Right atrium auricular region (tissue), 2 donors: Measurements from ENCODE around the gene TIAM1. TPM values are rescaled to one million over a fixed set of nuclear protein-coding genes. Genes with fewer than 3 reads are reported as not detected.
A peak's percentile ranks its signal among the peaks of the same experiment; 100 is the strongest.

ENCODE experiments used
- DNase-seq: peaks from one replicate; pipeline ENCODE4 v3.0.0-alpha.2; 2019; ENCODE audit warnings: low spot score
- H3K27ac ChIP-seq, 2 donors: fragments of 200-600 bp; sonication (generic); 1 replicate in 1 of 2; 2 replicates in 1 of 2; pipeline ENCODE4 v1.5.1; 2016 to 2019
- H3K27me3 ChIP-seq, 2 donors: fragments of 200-600 bp; sonication (generic); one replicate each; pipeline versions ENCODE4 v1.5.1 to v1.6.0; 2017 to 2019
- H3K36me3 ChIP-seq: fragments of 200-600 bp; sonication (generic); one replicate; pipeline ENCODE4 v1.5.1; 2016
- H3K4me1 ChIP-seq, 2 donors: fragments of 200-600 bp; sonication (generic); one replicate each; pipeline versions ENCODE4 v1.5.1 to v1.6.0; 2017 to 2019
- H3K4me3 ChIP-seq, 2 donors: fragments of 200-600 bp; sonication (generic); 1 replicate in 1 of 2; 2 replicates in 1 of 2; pipeline ENCODE4 v1.5.1; 2017 to 2019; ENCODE audit warnings: mild to moderate bottlenecking in 1 of 2, moderate library complexity in 1 of 2
- H3K9me3 ChIP-seq, 2 donors: fragments of 200-600 bp; sonication (generic); one replicate each; pipeline ENCODE4 v1.5.1; 2019
- total RNA-seq, 2 donors: library from RNA; depleted of rRNA; stranded (reverse); fragments of >200 nt; gene quantifications; one replicate each; pipeline ENCODE4 v1.1.0, GENCODE V29; 2016
- TF ChIP-seq, protein P1 (sequence below), 2 donors: fragments of 200-600 bp; sonication (generic); IDR thresholded peaks; one replicate each; pipeline ENCODE4 v1.5.1; 2019; ENCODE audit warnings: antibody characterized with exemption in 2 of 2

Gene TIAM1
- total RNA-seq, 2 donors from 2014 or later: 2.5 to 4.1 TPM

DNA sequence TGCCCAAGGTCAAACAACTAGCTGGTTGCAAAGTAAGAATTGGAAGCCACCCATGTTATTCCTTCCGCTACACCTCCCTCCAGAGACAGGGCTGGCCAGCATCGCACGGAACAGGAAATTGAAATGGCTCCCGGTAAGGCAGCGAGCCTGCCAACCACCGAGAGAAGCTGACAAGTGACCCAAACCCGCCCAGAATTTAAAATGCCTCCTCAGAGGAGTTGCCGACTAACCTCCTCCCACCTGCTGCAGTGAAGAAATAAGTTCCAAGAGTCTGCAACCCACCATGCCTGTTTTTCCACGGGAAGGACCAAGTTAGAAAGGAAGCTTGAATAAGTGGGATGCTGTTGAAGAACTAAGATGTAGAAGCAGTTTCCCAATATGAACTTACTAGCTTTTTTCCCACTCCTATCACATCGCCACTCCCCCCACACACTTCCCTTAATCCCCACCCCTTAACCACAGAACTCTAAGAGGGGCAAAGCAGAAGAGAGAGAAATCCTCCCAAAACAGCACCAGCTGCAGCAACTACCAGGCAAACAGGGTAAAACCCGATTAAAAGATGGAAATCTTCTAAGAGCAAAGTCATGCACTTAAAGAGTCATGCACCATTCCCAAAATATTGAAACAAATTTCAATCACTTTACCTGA lies 78.6 kb downstream of the TIAM1 start:
- H3K4me1 ChIP-seq: no peaks in the 10 kb centered on the region
- TF ChIP-seq, protein P1, sequence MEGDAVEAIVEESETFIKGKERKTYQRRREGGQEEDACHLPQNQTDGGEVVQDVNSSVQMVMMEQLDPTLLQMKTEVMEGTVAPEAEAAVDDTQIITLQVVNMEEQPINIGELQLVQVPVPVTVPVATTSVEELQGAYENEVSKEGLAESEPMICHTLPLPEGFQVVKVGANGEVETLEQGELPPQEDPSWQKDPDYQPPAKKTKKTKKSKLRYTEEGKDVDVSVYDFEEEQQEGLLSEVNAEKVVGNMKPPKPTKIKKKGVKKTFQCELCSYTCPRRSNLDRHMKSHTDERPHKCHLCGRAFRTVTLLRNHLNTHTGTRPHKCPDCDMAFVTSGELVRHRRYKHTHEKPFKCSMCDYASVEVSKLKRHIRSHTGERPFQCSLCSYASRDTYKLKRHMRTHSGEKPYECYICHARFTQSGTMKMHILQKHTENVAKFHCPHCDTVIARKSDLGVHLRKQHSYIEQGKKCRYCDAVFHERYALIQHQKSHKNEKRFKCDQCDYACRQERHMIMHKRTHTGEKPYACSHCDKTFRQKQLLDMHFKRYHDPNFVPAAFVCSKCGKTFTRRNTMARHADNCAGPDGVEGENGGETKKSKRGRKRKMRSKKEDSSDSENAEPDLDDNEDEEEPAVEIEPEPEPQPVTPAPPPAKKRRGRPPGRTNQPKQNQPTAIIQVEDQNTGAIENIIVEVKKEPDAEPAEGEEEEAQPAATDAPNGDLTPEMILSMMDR (IDR thresholded peaks at IDR 0.05): no peak

DNA sequence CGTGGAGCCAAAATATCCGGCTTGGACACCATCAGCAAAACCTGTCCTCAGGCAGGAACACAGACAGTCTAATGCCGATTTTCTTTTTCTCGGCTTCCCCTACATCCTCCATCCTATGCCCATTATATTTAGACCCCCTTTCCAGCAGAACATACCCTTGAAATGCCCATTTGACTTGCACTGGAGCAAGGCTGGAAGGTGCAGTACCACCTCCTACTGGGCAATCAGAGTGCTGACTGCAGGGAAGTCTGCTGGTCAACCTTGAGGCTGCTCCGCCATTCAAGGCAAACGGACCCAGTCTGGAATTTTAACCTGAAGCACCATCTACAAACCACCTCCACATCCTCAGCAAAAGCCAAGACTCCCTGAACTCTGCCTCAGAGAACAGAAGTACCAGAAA lies 79.5 kb downstream of the TIAM1 start:
- no peak overlapping the region for H3K27ac ChIP-seq
- H3K4me1 ChIP-seq: no peaks in the 10 kb centered on the region
- no peaks in the 10 kb centered on the region for H3K36me3 ChIP-seq
- TF ChIP-seq, protein P1 (IDR thresholded peaks at IDR 0.05): no peak
- DNase-seq: no peak
- no peaks in the 10 kb centered on the region for H3K27me3 ChIP-seq
- H3K4me3 ChIP-seq: no peak overlapping the region
- H3K9me3 ChIP-seq: no peaks in the 10 kb centered on the region

More for the DNA sequence above, 78.6 kb downstream of the TIAM1 start:
- Histone ChIP-seq H3K27ac (no peak overlapping the region), H3K9me3 (no peaks in the 10 kb centered on the region), H3K36me3 (no peaks in the 10 kb centered on the region), H3K27me3 (no peaks in the 10 kb centered on the region), H3K4me3 (no peak overlapping the region)
- peak; percentile 69 for DNase-seq

DNA sequence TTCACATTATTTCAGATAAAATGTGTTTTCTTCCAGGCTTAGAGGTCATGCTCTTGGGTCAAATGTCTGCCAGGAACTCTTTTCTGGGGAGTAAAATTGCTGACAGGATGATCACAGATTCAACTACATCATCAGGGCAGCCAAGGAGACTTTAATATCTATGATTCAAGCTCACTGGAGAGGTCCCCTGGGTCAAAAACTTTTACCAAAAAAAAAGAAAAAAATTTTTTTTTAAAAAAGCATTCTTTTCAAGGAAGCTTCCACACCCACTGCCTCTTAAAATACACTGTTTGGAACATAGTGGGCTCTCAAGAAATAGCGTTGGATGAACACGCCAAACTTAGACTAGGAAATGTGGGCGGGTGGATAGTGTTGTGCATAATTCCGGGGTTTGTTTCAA lies 81.3 kb downstream of the TIAM1 start:
- no peaks in the 10 kb centered on the region for H3K9me3 ChIP-seq
- H3K36me3 ChIP-seq: no peaks in the 10 kb centered on the region
- no peaks in the 10 kb centered on the region for H3K4me1 ChIP-seq
- TF ChIP-seq, protein P1 (IDR thresholded peaks at IDR 0.05): no peak
- no peak for DNase-seq
- no peaks in the 10 kb centered on the region for H3K27me3 ChIP-seq
- H3K27ac ChIP-seq: no peak overlapping the region
- H3K4me3 ChIP-seq: no peak overlapping the region

DNA sequence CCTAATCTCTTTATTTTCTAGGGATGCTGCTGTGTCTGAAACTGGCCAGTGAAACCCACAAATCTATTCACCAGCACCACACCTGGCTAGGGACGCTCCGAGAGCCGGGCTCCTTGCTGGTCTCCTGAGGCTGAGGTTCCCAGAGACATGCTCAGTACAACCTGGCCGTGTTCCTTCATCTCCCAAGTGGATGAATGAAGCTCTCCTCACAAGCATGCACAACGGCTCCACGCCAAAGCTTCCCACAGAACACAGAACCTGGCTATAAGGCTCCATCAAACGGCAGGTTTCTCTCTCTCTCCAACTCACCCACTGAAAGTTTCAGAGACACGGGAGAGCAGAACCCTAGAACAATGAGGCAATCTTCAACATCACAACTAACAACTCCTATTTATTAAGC lies 82.3 kb downstream of the TIAM1 start:
- TF ChIP-seq, protein P1 (IDR thresholded peaks at IDR 0.05): no peak
- Histone ChIP-seq H3K27ac (no peak overlapping the region), H3K4me1 (no peaks in the 10 kb centered on the region), H3K36me3 (no peaks in the 10 kb centered on the region), H3K4me3 (no peak overlapping the region), H3K27me3 (no peaks in the 10 kb centered on the region), H3K9me3 (no peaks in the 10 kb centered on the region)
- no peak for DNase-seq

DNA sequence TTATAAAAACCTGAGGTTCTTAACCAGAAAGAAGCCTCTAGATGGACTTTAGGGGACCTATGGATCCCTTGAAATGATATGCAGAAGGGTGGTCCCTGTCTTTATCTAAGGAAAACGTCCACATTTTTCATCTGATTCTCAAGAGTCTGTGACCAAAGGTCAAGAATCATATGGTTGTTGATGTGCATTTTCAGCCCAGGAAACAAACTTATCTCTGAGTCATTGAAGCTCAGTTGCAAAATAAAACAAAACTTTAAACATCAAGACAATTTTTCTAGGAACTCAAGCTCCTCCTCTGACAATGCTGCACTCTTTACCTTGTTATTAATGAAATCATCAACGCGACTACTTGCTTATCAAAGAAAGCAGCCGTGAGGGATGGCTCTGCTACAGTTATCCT lies 83.3 kb downstream of the TIAM1 start:
- no peaks in the 10 kb centered on the region for H3K36me3 ChIP-seq
- no peak overlapping the region for H3K27ac ChIP-seq
- H3K4me1 ChIP-seq: no peaks in the 10 kb centered on the region
- no peaks in the 10 kb centered on the region for H3K9me3 ChIP-seq
- H3K4me3 ChIP-seq: no peak overlapping the region
- no peaks in the 10 kb centered on the region for H3K27me3 ChIP-seq
- DNase-seq: no peak
- TF ChIP-seq, protein P1 (IDR thresholded peaks at IDR 0.05): no peak

DNA sequence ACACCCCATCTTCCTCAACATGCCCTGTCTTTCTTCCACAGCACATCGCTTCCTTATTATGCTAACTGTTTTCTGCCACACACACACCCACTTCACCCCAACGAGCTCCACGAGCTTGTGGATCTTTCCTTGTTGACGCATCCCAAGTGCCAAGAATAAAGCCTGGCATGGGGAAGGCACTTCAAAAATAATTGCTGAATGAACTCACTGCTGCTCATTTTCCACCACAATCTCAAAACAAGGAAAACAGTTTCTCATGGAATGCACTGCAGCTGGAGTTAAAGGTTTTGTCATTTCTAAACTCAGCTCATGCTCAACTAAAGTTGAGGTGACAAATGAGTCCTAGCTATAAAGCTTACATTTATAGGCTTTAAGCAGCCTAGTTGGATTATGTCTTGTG lies 86.0 kb downstream of the TIAM1 start:
- no peak for DNase-seq
- Histone ChIP-seq H3K4me3 (no peak overlapping the region), H3K9me3 (no peaks in the 10 kb centered on the region), H3K27ac (no peak overlapping the region), H3K27me3 (no peaks in the 10 kb centered on the region), H3K4me1 (no peaks in the 10 kb centered on the region), H3K36me3 (no peaks in the 10 kb centered on the region)
- TF ChIP-seq, protein P1 (IDR thresholded peaks at IDR 0.05): no peak
